Measurements from ENCODE around the gene SLAMF9.
A peak's percentile ranks its signal among the peaks of the same experiment; 100 is the strongest.

The SLAMF9 gene

GRCh38 chr1:159946242-159947187, 7.5 kb downstream of the SLAMF9 start:
- DNase-seq (ENCODE audit: low read depth in 4 of 4, low spot score in 1 of 4): no peak

- peak; percentile 33 to 67 (median 54) for DNase-seq (ENCODE audit: low read depth in 4 of 4, low spot score in 1 of 4)
Measured at GRCh38 chr1:159945483-159946241, 8.4 kb downstream of the SLAMF9 start, which contains the start of gene IGSF9. Gene IGSF9 (minus strand): TSS chr1:159945613. CDS start chr1:159943454, 2,159 bp downstream.

GRCh38 chr1:159944623-159945455, 9.2 kb downstream of the SLAMF9 start:
- no peak for DNase-seq (ENCODE audit: low read depth in 4 of 4, low spot score in 1 of 4)

GRCh38 chr1:159943908-159944622, 10.0 kb downstream of the SLAMF9 start:
- no peak for DNase-seq (ENCODE audit: low read depth in 4 of 4, low spot score in 1 of 4)

- DNase-seq (ENCODE audit: low read depth in 4 of 4, low spot score in 1 of 4): no peak
Measured at GRCh38 chr1:159943278-159943640, 10.8 kb downstream of the SLAMF9 start.

- DNase-seq (ENCODE audit: low read depth in 4 of 4, low spot score in 1 of 4): no peak
Measured at GRCh38 chr1:159942632-159943277, 11.3 kb downstream of the SLAMF9 start.

- no peak for DNase-seq (ENCODE audit: low read depth in 4 of 4, low spot score in 1 of 4)
Measured at GRCh38 chr1:159941591-159942560, 12.2 kb downstream of the SLAMF9 start.

- no peak for DNase-seq (ENCODE audit: low read depth in 4 of 4, low spot score in 1 of 4)
Measured at GRCh38 chr1:159941141-159941540, 12.9 kb downstream of the SLAMF9 start.

- no peak for DNase-seq (ENCODE audit: low read depth in 4 of 4, low spot score in 1 of 4)
Measured at GRCh38 chr1:159940006-159940620, 13.9 kb downstream of the SLAMF9 start.

GRCh38 chr1:159939678-159940002, 14.4 kb downstream of the SLAMF9 start:
- no peak for DNase-seq (ENCODE audit: low read depth in 4 of 4, low spot score in 1 of 4)

GRCh38 chr1:159938905-159939677, 14.9 kb downstream of the SLAMF9 start:
- no peak for DNase-seq (ENCODE audit: low read depth in 4 of 4, low spot score in 1 of 4)

GRCh38 chr1:159938211-159938852, 15.7 kb downstream of the SLAMF9 start:
- no peak for DNase-seq (ENCODE audit: low read depth in 4 of 4, low spot score in 1 of 4)

GRCh38 chr1:159937054-159937750, 16.8 kb downstream of the SLAMF9 start:
- no peak for DNase-seq (ENCODE audit: low read depth in 4 of 4, low spot score in 1 of 4)

- DNase-seq (ENCODE audit: low read depth in 4 of 4, low spot score in 1 of 4): peak; percentile 62 to 89 (median 70)
Measured at GRCh38 chr1:159936273-159936904, 17.6 kb downstream of the SLAMF9 start.

- DNase-seq (ENCODE audit: low read depth in 4 of 4, low spot score in 1 of 4): no peak
Measured at GRCh38 chr1:159935719-159936272, 18.2 kb downstream of the SLAMF9 start.

- DNase-seq (ENCODE audit: low read depth in 4 of 4, low spot score in 1 of 4): no peak
Measured at GRCh38 chr1:159935305-159935704, 18.7 kb downstream of the SLAMF9 start.

Measured in stimulated activated CD4-positive, alpha-beta T cell treated with anti-CD3 and anti-CD28 coated beads, Interleukin-1b, Interleukin-23, amount 100 ng/mL, for 24 hours (primary cell).